Mesendoderm (in vitro differentiated cells): Measurements from ENCODE around the gene ANKS4B.

Source experiments
- DNase-seq: peaks from one replicate; pipeline ENCODE4 v3.0.0; 2013
- H2AK5ac ChIP-seq: 2 replicates; pipeline ENCODE4 v1.6.1; 2013; ENCODE audit warnings: low read length, inconsistent platforms
- H2BK120ac ChIP-seq: 2 replicates; pipeline ENCODE4 v1.6.1; 2013; ENCODE audit warnings: low read depth, mild to moderate bottlenecking, low read length, moderate library complexity, mixed read lengths
- H2BK15ac ChIP-seq: replicated peaks from 2 replicates; pipeline ENCODE4 v1.6.1; 2013; ENCODE audit warnings: low read depth, mild to moderate bottlenecking, moderate library complexity
- H2BK5ac ChIP-seq: 2 replicates; pipeline ENCODE4 v1.6.1; 2013; ENCODE audit warnings: low read length, inconsistent platforms
- H3K18ac ChIP-seq: 2 replicates; pipeline ENCODE4 v1.6.1; 2013; ENCODE audit warnings: mild to moderate bottlenecking, low read length, mixed read lengths
- H3K23ac ChIP-seq: one replicate; pipeline ENCODE4 v1.6.1; 2013; ENCODE audit warnings: low read length
- H3K27ac ChIP-seq: 2 replicates; pipeline ENCODE4 v1.5.1; 2013; ENCODE audit warnings: low read depth, mild to moderate bottlenecking, inconsistent platforms, low read length, moderate library complexity
- H3K27me3 ChIP-seq: 2 replicates; pipeline ENCODE4 v1.6.1; 2013; ENCODE audit warnings: low read length, control low read depth, mild to moderate bottlenecking, inconsistent platforms; ENCODE audit not compliant: insufficient read depth, poor library complexity
- H3K36me3 ChIP-seq: 2 replicates; pipeline ENCODE4 v1.6.1; 2013; ENCODE audit warnings: low read length, inconsistent platforms; ENCODE audit not compliant: control insufficient read depth, insufficient read depth
- H3K4ac ChIP-seq: one replicate; pipeline ENCODE4 v1.6.1; 2013; ENCODE audit warnings: low read depth, mild to moderate bottlenecking, low read length, moderate library complexity
- H3K4me1 ChIP-seq: 2 replicates; pipeline ENCODE4 v1.6.1; 2013; ENCODE audit warnings: low read depth, low read length, inconsistent platforms; ENCODE audit not compliant: control insufficient read depth
- H3K4me2 ChIP-seq: 2 replicates; pipeline ENCODE4 v1.6.1; 2013; ENCODE audit warnings: low read length
- H3K4me3 ChIP-seq: 2 replicates; pipeline ENCODE4 v1.5.1; 2013; ENCODE audit warnings: mild to moderate bottlenecking, low read length
- H3K56ac ChIP-seq: one replicate; pipeline ENCODE4 v1.6.1; 2013; ENCODE audit warnings: low read length
- H3K79me1 ChIP-seq: 2 replicates; pipeline ENCODE4 v1.6.1; 2013; ENCODE audit warnings: low read length, inconsistent platforms
- H3K79me2 ChIP-seq: 2 replicates; pipeline ENCODE4 v1.6.1; 2013; ENCODE audit warnings: mild to moderate bottlenecking, low read length; ENCODE audit not compliant: control insufficient read depth, insufficient read depth
- H3K9ac ChIP-seq: 2 replicates; pipeline ENCODE4 v1.6.1; 2013; ENCODE audit warnings: low read length, inconsistent platforms
- H4K5ac ChIP-seq: one replicate; pipeline ENCODE4 v1.6.1; 2013; ENCODE audit warnings: low read length
- H4K8ac ChIP-seq: one replicate; pipeline ENCODE4 v1.6.1; 2013; ENCODE audit warnings: low read depth, mild to moderate bottlenecking, control low read depth, low read length, moderate library complexity
- WGBS: extraction: QIAGEN DNeasy Blood & Tissue Kit; methylation state at CpG from one replicate; pipeline ENCODE4 v1.1.7; 2013; ENCODE audit warnings: low lambda C conversion rate, missing lambda C conversion rate; ENCODE audit not compliant: insufficient coverage; ENCODE audit errors: extremely low coverage; 5-methylcytosine and 5-hydroxymethylcytosine counted together

ANKS4B gene

GRCh38 chr16:21222495-21223337 is 10.8 kb upstream of the ANKS4B start:
- H3K9ac ChIP-seq, result no peak overlapping the region
- no peak overlapping the region for H2BK15ac ChIP-seq
- no peak overlapping the region for H3K4ac ChIP-seq
- H3K79me1 ChIP-seq, result no peaks in the 10 kb centered on the region
- no peak overlapping the region for H3K18ac ChIP-seq
- H3K79me2 ChIP-seq, result no peaks in the 10 kb centered on the region
- WGBS, result no CpG with 5 or more reads among the region's 4 CpGs
- no peak overlapping the region for H3K23ac ChIP-seq
- H3K4me2 ChIP-seq, result no peak overlapping the region
- H3K4me3 ChIP-seq, result no peak overlapping the region
- no peak overlapping the region for H3K56ac ChIP-seq
- H2BK120ac ChIP-seq, result no peak overlapping the region
- no peaks in the 10 kb centered on the region for H3K4me1 ChIP-seq
- no peak overlapping the region for H4K8ac ChIP-seq
- no peaks in the 10 kb centered on the region for H3K36me3 ChIP-seq
- H3K27me3 ChIP-seq, result no peaks in the 10 kb centered on the region
- no peak overlapping the region for H4K5ac ChIP-seq
- peak overlapping the region; percentile 15 for H3K27ac ChIP-seq
- peak; percentile 45 for DNase-seq
- H2BK5ac ChIP-seq, result no peak overlapping the region
- H2AK5ac ChIP-seq, result no peak overlapping the region

GRCh38 chr16:21223787-21224186 is 9.7 kb upstream of the ANKS4B start:
- H3K56ac ChIP-seq, result no peak overlapping the region
- H3K27me3 ChIP-seq, result no peaks in the 10 kb centered on the region
- no peak overlapping the region for H3K4me3 ChIP-seq
- no peaks in the 10 kb centered on the region for H3K4me1 ChIP-seq
- no CpG with 5 or more reads among the region's 9 CpGs for WGBS
- H3K4me2 ChIP-seq, result no peak overlapping the region
- H3K79me1 ChIP-seq, result no peaks in the 10 kb centered on the region
- no peak overlapping the region for H3K23ac ChIP-seq
- H3K18ac ChIP-seq, result no peak overlapping the region
- no peaks in the 10 kb centered on the region for H3K79me2 ChIP-seq
- H3K4ac ChIP-seq, result no peak overlapping the region
- H2BK5ac ChIP-seq, result no peak overlapping the region
- no peak overlapping the region for H3K27ac ChIP-seq
- no peak overlapping the region for H3K9ac ChIP-seq
- no peak overlapping the region for H2BK120ac ChIP-seq
- no peak overlapping the region for H2AK5ac ChIP-seq
- no peak overlapping the region for H4K5ac ChIP-seq
- no peak overlapping the region for H2BK15ac ChIP-seq
- DNase-seq, result no peak
- no peaks in the 10 kb centered on the region for H3K36me3 ChIP-seq
- no peak overlapping the region for H4K8ac ChIP-seq

GRCh38 chr16:21224800-21225199 is 8.7 kb upstream of the ANKS4B start:
- H3K27ac ChIP-seq, result no peak overlapping the region
- no peaks in the 10 kb centered on the region for H3K4me1 ChIP-seq
- no peak overlapping the region for H2AK5ac ChIP-seq
- H3K79me1 ChIP-seq, result no peaks in the 10 kb centered on the region
- H3K79me2 ChIP-seq, result no peaks in the 10 kb centered on the region
- no peak overlapping the region for H2BK120ac ChIP-seq
- H3K4me3 ChIP-seq, result no peak overlapping the region
- no peak overlapping the region for H4K8ac ChIP-seq
- H3K18ac ChIP-seq, result no peak overlapping the region
- no peak for DNase-seq
- no peak overlapping the region for H4K5ac ChIP-seq
- no peak overlapping the region for H3K4me2 ChIP-seq
- H3K4ac ChIP-seq, result no peak overlapping the region
- H2BK15ac ChIP-seq, result no peak overlapping the region
- no peaks in the 10 kb centered on the region for H3K36me3 ChIP-seq
- no peak overlapping the region for H3K56ac ChIP-seq
- H3K23ac ChIP-seq, result no peak overlapping the region
- H2BK5ac ChIP-seq, result no peak overlapping the region
- no CpG with 5 or more reads among the region's 2 CpGs for WGBS
- no peaks in the 10 kb centered on the region for H3K27me3 ChIP-seq
- no peak overlapping the region for H3K9ac ChIP-seq

- DNase-seq, result no peak
- H3K23ac ChIP-seq, result no peak overlapping the region
- no peak overlapping the region for H2BK5ac ChIP-seq
- no peak overlapping the region for H3K56ac ChIP-seq
- no peaks in the 10 kb centered on the region for H3K27me3 ChIP-seq
- H3K79me1 ChIP-seq, result no peaks in the 10 kb centered on the region
- no peak overlapping the region for H3K4ac ChIP-seq
- H3K27ac ChIP-seq, result no peak overlapping the region
- no peak overlapping the region for H4K5ac ChIP-seq
- H3K4me3 ChIP-seq, result no peak overlapping the region
- H3K79me2 ChIP-seq, result no peaks in the 10 kb centered on the region
- no peak overlapping the region for H2BK120ac ChIP-seq
- no peak overlapping the region for H2AK5ac ChIP-seq
- no peak overlapping the region for H4K8ac ChIP-seq
- H2BK15ac ChIP-seq, result no peak overlapping the region
- no peaks in the 10 kb centered on the region for H3K36me3 ChIP-seq
- no peak overlapping the region for H3K18ac ChIP-seq
- no peak overlapping the region for H3K9ac ChIP-seq
- no peaks in the 10 kb centered on the region for H3K4me1 ChIP-seq
- no peak overlapping the region for H3K4me2 ChIP-seq
Measured at GRCh38 chr16:21226749-21227148, 6.8 kb upstream of the ANKS4B start.

- H3K4ac ChIP-seq, result no peak overlapping the region
- DNase-seq, result no peak
- no peak overlapping the region for H3K27ac ChIP-seq
- H3K4me1 ChIP-seq, result no peaks in the 10 kb centered on the region
- H3K4me3 ChIP-seq, result no peak overlapping the region
- no peak overlapping the region for H2BK120ac ChIP-seq
- no peak overlapping the region for H3K23ac ChIP-seq
- no peak overlapping the region for H4K8ac ChIP-seq
- no peak overlapping the region for H2BK15ac ChIP-seq
- H2BK5ac ChIP-seq, result no peak overlapping the region
- no peak overlapping the region for H2AK5ac ChIP-seq
- no peak overlapping the region for H3K9ac ChIP-seq
- H3K18ac ChIP-seq, result no peak overlapping the region
- H3K79me2 ChIP-seq, result no peaks in the 10 kb centered on the region
- H3K36me3 ChIP-seq, result no peaks in the 10 kb centered on the region
- no peak overlapping the region for H3K4me2 ChIP-seq
- no peaks in the 10 kb centered on the region for H3K79me1 ChIP-seq
- H3K56ac ChIP-seq, result no peak overlapping the region
- no peak overlapping the region for H4K5ac ChIP-seq
- no peaks in the 10 kb centered on the region for H3K27me3 ChIP-seq
Measured at GRCh38 chr16:21227866-21228265, 5.6 kb upstream of the ANKS4B start.

- H3K4me2 ChIP-seq, result no peak overlapping the region
- no peak overlapping the region for H3K27ac ChIP-seq
- no peak overlapping the region for H4K8ac ChIP-seq
- no peak overlapping the region for H3K56ac ChIP-seq
- no peaks in the 10 kb centered on the region for H3K27me3 ChIP-seq
- H2BK15ac ChIP-seq, result no peak overlapping the region
- H2BK5ac ChIP-seq, result no peak overlapping the region
- WGBS, result no CpG with 5 or more reads among the region's 2 CpGs
- no peak overlapping the region for H4K5ac ChIP-seq
- no peaks in the 10 kb centered on the region for H3K79me1 ChIP-seq
- no peaks in the 10 kb centered on the region for H3K36me3 ChIP-seq
- H2BK120ac ChIP-seq, result no peak overlapping the region
- H3K79me2 ChIP-seq, result no peaks in the 10 kb centered on the region
- no peak overlapping the region for H2AK5ac ChIP-seq
- no peak overlapping the region for H3K4ac ChIP-seq
- no peak for DNase-seq
- H3K23ac ChIP-seq, result no peak overlapping the region
- H3K18ac ChIP-seq, result no peak overlapping the region
- H3K4me3 ChIP-seq, result no peak overlapping the region
- H3K4me1 ChIP-seq, result no peaks in the 10 kb centered on the region
- no peak overlapping the region for H3K9ac ChIP-seq
Measured at GRCh38 chr16:21228361-21228872, 5.1 kb upstream of the ANKS4B start.
